K562 (cell line): ENCODE measurements around the gene VILL. TPM values are rescaled to one million over a fixed set of nuclear protein-coding genes. Genes with fewer than 3 reads are reported as not detected.

Source experiments
- CBX3 ChIP-seq, 2 experiments: IDR thresholded peaks; 1 replicate in 1 of 2; 2 replicates in 1 of 2; pipeline ENCODE4 v1.6.1; 2012; ENCODE audit warnings: inconsistent platforms in 2 of 2, low read length in 2 of 2, borderline replicate concordance in 1 of 2, control low read depth in 1 of 2
- CGGBP1 ChIP-seq: fragments of 250-450 bp; sonication (Bioruptor Pico); IDR thresholded peaks from 2 replicates; pipeline ENCODE4 v1.9.0; 2021; ENCODE audit warnings: mild to moderate bottlenecking
- CTCF ChIP-seq, 3 experiments: IDR thresholded peaks in 2 of 3; conservative IDR thresholded peaks in 1 of 3; 2 replicates each; pipeline ENCODE4 v1.5.1; 2011 to 2012; ENCODE audit warnings: low read length in 3 of 3, mild to moderate bottlenecking in 3 of 3, control low read depth in 2 of 3, improper control_type of control experiment in 1 of 3, inconsistent platforms in 1 of 3, low read depth in 1 of 3, mixed read lengths in 1 of 3, moderate library complexity in 1 of 3; ENCODE audit not compliant: insufficient read depth in 2 of 3
- FOXK2 ChIP-seq, 2 experiments: fragments of 450-650 bp; IDR thresholded peaks in 1 of 2; conservative IDR thresholded peaks in 1 of 2; 2 replicates each; pipeline ENCODE4 v1.6.1; 2016; ENCODE audit warnings: low read depth in 2 of 2, mild to moderate bottlenecking in 1 of 2
- GTF3C2 ChIP-seq: IDR thresholded peaks from 3 replicates; pipeline ENCODE4 v1.6.1; 2011; ENCODE audit warnings: borderline replicate concordance, mild to moderate bottlenecking, moderate library complexity; ENCODE audit not compliant: insufficient read length; ENCODE audit errors: extremely low read depth
- PCBP1 ChIP-seq: fragments of 200-400 bp; formaldehyde crosslinking; IDR thresholded peaks from 2 replicates; pipeline ENCODE4 v1.6.1; 2018; ENCODE audit warnings: mild to moderate bottlenecking, low read depth, low read length; ENCODE audit not compliant: poor library complexity, severe bottlenecking
- TEAD4 ChIP-seq, 2 experiments: sonication (generic) in 1 of 2; formaldehyde crosslinking in 1 of 2; IDR thresholded peaks; 2 replicates each; pipeline versions ENCODE4 v1.6.1 to v1.8.0; 2012 to 2022; ENCODE audit warnings: borderline replicate concordance in 1 of 2, inconsistent platforms in 1 of 2, low read length in 1 of 2, mild to moderate bottlenecking in 1 of 2, missing genetic modification reagents in 1 of 2
- ZNF318 ChIP-seq, 2 experiments: fragments of 450-650 bp; IDR thresholded peaks; 2 replicates each; pipeline ENCODE4 v1.6.1; 2016; ENCODE audit warnings: mild to moderate bottlenecking in 2 of 2, borderline replicate concordance in 1 of 2, low read depth in 1 of 2, moderate library complexity in 1 of 2
- ZNF644 ChIP-seq: fragments of 200-800 bp; sonication (Bioruptor generic); IDR thresholded peaks from 2 replicates; pipeline ENCODE4 v1.6.1; 2016; ENCODE audit warnings: low read depth, missing genetic modification characterization, missing compliant biosample characterization
- ZNF668 ChIP-seq: fragments of 250-450 bp; sonication (Bioruptor Pico); IDR thresholded peaks from 2 replicates; pipeline ENCODE4 v1.8.0; 2022; ENCODE audit warnings: mild to moderate bottlenecking, inconsistent platforms
- ZNF695 ChIP-seq: fragments of 450-650 bp; formaldehyde crosslinking; IDR thresholded peaks from 2 replicates; pipeline ENCODE4 v1.4.0; 2020; ENCODE audit warnings: mild to moderate bottlenecking, moderate library complexity
- ZNF780A ChIP-seq: fragments of 250-450 bp; sonication (Bioruptor Pico); IDR thresholded peaks from 2 replicates; pipeline ENCODE4 v1.5.0; 2021; ENCODE audit warnings: mild to moderate bottlenecking
- polyA plus RNA-seq, 8 experiments: library from polyadenylated mRNA; depleted of rRNA in 4 of 8; stranded (reverse) in 5 of 8; unstranded in 3 of 8; fragments of >200 nt; fragmentation: Nextera tagmentation in 2 of 8; fragmentation: Illumina TruSeq in 1 of 8; extraction: Ambion mirVana in 2 of 8; extraction: Trizol in 1 of 8; gene quantifications; 2 replicates each; pipeline versions ENCODE4 v1.2.1 to v1.2.3, GENCODE V29; 2011 to 2014; ENCODE audit warnings: inconsistent platforms in 1 of 8, missing spikeins in 1 of 8
- total RNA-seq, 7 experiments: library from RNA; depleted of rRNA in 6 of 7; stranded (reverse); fragments of >200 nt in 6 of 7; fragmentation: Illumina TruSeq in 2 of 7; extraction: Trizol in 2 of 7; gene quantifications; 2 replicates each; pipeline versions ENCODE4 v1.2.1 to v1.2.3, GENCODE V29; 2011 to 2021; ENCODE audit warnings: low replicate concordance in 1 of 7

Gene VILL
- total and polyA plus RNA-seq, 9 of the 15 experiments (the other 6 are each of a cell fraction or from before 2014, with no cell fraction given): 0.11 to 16.0 (median 8.8) TPM

- TF ChIP-seq TEAD4 (IDR thresholded peaks at IDR 0.05; ENCODE audit: low read length) (no peak), TEAD4 (CRISPR knock-in tag; IDR thresholded peaks at IDR 0.05; ENCODE audit: borderline replicate concordance) (0 out of 2 replicates have a peak, but pooled peaks have one; percentile 27), ZNF780A (CRISPR knock-in tag) (no peak), CGGBP1 (CRISPR knock-in tag) (no peak), CTCF (IDR thresholded peaks at IDR 0.05 in 2 of 3, conservative IDR thresholded peaks at IDR 0.05 in 1 of 3; ENCODE audit: insufficient read depth in 2 of 3, low read depth in 1 of 3, low read length in 3 of 3) (peak; percentile 84 to 93 (median 88)), ZNF644 (tag) (no peak), FOXK2 (conservative IDR thresholded peaks at IDR 0.05 in 1 of 2, IDR thresholded peaks at IDR 0.05 in 1 of 2; ENCODE audit: low read depth in 2 of 2) (peak in 1 of 2 experiments; percentile 31; a peak in 1 of 4 replicates), ZNF668 (CRISPR knock-in tag) (no peak), ZNF318 (IDR thresholded peaks at IDR 0.05; ENCODE audit: borderline replicate concordance in 1 of 2, low read depth in 1 of 2) (no peak), CBX3 (IDR thresholded peaks at IDR 0.05; ENCODE audit: borderline replicate concordance in 1 of 2, low read length in 2 of 2) (peak in 1 of 2 experiments; percentile 40; a peak in 1 of 3 replicates), PCBP1 (no peak), GTF3C2 (no peak), ZNF695 (no peak)
These were observed 14.0 kb downstream of the VILL start (continued) for GRCh38 chr3:38004415-38005075.
